22Rv1 (cell line): ENCODE data around the gene STAP1.

Experiments used
- H3K27ac ChIP-seq: fragments of 450-650 bp; 2 replicates; pipeline ENCODE4 v1.5.1; 2017
- ZFX ChIP-seq: fragments of 450-650 bp; IDR thresholded peaks from 2 replicates; pipeline ENCODE4 v1.6.1; 2017; ENCODE audit warnings: antibody characterized with exemption, borderline replicate concordance
- TF ChIP-seq, protein P1 (sequence below): fragments of 450-650 bp; IDR thresholded peaks from 2 replicates; pipeline ENCODE4 v1.5.1; 2017; ENCODE audit warnings: mild to moderate bottlenecking

Gene STAP1

DNA sequence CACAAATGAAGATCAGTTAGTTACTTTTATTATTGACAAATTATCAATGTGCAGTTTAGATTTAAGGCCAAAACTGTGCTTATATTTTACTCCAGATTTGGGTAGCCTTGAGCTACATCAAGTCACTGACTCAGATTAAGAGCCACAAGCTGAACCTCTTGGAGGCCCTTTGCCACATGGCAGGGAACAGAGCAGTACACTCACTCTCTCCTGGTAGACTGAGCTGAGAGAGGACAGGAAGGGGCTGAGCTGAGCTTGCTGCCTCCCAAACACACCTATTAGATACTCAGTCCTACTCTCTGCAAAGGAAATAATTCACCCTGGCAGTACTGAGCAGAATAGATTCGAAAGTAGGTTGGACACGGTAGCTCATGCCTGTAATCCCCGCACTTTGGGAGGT, 7.8 kb downstream of the STAP1 start:
- H3K27ac ChIP-seq: no peak overlapping the region
- TF ChIP-seq, protein P1, sequence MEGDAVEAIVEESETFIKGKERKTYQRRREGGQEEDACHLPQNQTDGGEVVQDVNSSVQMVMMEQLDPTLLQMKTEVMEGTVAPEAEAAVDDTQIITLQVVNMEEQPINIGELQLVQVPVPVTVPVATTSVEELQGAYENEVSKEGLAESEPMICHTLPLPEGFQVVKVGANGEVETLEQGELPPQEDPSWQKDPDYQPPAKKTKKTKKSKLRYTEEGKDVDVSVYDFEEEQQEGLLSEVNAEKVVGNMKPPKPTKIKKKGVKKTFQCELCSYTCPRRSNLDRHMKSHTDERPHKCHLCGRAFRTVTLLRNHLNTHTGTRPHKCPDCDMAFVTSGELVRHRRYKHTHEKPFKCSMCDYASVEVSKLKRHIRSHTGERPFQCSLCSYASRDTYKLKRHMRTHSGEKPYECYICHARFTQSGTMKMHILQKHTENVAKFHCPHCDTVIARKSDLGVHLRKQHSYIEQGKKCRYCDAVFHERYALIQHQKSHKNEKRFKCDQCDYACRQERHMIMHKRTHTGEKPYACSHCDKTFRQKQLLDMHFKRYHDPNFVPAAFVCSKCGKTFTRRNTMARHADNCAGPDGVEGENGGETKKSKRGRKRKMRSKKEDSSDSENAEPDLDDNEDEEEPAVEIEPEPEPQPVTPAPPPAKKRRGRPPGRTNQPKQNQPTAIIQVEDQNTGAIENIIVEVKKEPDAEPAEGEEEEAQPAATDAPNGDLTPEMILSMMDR: no peak
- no peak for TF ChIP-seq ZFX

DNA sequence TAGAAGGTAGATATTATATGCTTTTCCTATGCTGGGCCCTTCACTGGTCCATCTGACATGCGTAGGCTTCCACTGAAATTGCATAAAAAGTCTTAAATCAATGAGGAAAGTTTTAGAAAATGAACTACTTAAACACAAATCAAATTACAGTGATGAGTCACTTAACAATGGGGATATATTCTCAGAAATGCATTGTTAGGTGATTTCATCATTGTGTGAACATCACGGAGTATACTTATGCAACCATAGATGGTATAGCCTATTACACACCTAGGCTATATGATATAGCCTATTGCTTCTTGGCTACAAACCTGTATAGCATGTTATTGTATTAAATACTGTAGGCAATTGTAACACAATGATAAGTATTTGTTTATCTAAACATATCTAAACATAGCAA, 10.3 kb downstream of the STAP1 start:
- H3K27ac ChIP-seq: no peak overlapping the region
- no peak for TF ChIP-seq ZFX
- TF ChIP-seq, protein P1: no peak

DNA sequence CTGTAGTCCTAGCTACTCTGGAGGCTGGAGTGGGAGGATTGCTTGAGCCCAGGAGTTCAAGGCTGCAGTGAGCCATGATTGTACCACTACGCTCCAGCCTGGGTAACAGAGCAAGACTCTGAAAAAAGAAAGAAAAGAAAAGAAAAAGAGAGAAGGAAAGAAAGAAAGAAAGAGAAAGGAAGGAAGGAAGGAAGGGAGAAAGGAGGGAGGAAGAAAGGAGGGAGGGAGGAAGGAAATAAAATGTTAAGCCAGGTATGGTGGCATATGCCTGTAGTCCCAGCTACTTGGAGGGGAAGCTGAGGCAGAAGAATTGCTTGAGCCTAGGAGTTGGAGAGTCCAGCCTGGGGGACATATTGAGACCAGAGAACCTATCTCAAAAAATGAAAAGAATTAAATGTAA, 12.0 kb downstream of the STAP1 start:
- TF ChIP-seq, protein P1: no peak
- TF ChIP-seq ZFX: no peak

DNA sequence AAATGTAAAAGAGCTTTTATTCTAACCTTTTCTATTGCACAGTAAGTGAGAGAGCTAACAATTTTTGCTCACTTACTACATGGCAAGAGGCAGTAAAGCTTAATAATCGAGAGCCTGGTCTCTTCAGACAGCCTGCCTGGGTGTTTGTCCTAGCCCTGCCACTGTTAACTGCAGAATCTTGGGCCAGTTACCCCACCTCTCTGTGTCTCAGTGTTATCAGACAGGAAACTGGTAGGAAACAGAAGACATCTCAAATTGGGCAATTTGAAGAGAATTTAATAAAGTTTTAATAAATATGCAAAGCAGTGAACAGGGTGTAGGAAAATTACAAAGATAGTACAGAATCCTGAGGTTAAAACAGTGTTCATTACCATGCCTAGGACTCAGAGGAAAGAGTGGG, 13.4 kb downstream of the STAP1 start:
- H3K27ac ChIP-seq: no peak overlapping the region

More for the DNA sequence above, 12.0 kb downstream of the STAP1 start:
- peak overlapping the region; percentile 40 for H3K27ac ChIP-seq

DNA sequence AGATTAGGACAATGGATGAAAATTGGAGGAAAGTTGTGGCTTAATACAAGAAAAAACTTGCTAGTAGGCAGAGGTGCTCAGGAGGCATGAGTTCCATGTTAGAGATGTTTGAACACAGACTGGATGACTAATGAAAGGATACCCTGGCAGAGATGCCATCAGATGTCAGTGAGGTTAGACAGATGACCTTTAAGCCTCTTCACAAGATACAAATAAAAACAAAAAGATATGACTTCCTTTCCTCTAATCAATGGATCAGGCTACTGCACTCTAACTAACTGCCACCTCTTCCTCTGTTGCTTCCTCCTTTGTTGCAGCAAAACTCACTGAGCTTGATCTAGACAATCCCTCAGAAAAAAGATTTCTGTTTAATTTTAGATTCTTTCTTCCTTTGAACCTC, 14.7 kb downstream of the STAP1 start:
- H3K27ac ChIP-seq: no peak overlapping the region
- TF ChIP-seq ZFX: no peak
- TF ChIP-seq, protein P1: no peak

More for the DNA sequence above, 13.4 kb downstream of the STAP1 start:
- no peak for TF ChIP-seq ZFX
- TF ChIP-seq, protein P1: no peak

DNA sequence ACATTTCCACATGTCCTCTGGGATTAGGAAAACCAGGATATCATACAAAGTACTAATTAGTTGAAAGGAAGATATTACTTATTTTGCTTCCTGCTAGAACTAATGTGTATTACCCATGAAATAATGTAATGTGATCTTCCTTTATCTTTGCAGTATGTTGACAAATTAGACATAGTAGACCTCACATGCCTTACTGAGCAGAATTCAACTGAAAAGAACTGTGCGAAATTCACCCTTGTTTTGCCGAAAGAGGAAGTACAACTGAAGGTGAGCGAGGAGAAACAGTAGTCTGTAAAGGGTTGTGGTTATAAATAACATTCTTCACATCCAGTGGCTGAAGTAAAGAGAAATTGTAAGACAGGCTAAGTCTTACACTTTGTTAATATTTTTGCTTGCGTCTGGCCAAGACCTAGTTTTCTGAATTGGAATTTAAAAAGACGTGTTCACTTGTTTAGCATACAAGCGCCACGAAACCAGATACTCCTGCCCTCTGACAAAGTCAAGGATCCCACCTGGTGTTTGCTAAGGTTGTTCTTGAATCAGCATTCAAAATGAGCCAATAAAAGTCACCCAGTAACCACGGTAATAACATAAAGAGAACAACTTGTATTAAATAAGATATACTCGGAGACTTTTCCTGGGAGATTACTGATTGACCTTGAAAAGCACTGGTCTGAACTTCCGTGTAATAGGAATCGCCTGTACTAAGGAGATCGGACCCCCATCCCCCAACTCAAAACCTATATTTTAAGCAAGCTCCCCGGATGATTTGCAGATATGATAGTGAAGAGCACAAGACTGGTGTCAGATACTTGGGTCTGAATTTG, 16.9 kb downstream of the STAP1 start:
- TF ChIP-seq ZFX: no peak
- TF ChIP-seq, protein P1: no peak

DNA sequence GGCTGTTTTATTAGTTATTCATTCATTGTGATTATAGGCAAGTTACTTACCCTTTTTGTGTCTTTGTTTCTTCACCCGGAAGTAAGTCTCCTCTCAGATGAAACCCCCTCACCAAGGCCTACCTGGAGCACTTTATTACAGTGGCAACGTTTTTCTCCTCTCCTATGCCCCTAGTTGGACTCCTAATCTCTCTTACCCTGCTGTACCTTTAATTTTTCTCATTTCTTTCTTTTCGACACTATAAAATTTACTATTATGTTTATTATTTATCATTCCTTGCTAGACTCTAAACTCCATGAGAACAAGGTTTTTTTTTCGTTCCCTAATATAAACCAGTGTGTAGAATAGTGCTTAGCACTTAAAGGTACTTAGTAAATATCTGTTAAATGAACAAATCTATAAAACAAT, 17.5 kb downstream of the STAP1 start:
- no peak for TF ChIP-seq ZFX
- TF ChIP-seq, protein P1: no peak
- H3K27ac ChIP-seq: no peak overlapping the region

More for the DNA sequence above, 16.9 kb downstream of the STAP1 start:
- no peak overlapping the region for H3K27ac ChIP-seq
